KOPT-K1 (cell line): ENCODE measurements around the gene CLEC10A.
"Not testable (repeated sequence)": the region's sequence is repeated elsewhere in the genome, so short reads cannot be mapped to it uniquely, and the experiment has no call there.

Source experiments
- H3K27ac ChIP-seq: fragments of 200-600 bp; sonication (generic); 2 replicates; pipeline ENCODE4 v1.5.1; 2016; ENCODE audit warnings: antibody characterized with exemption, mild to moderate bottlenecking, low read depth, low read length; ENCODE audit not compliant: poor library complexity, severe bottlenecking
- H3K36me3 ChIP-seq: fragments of 200-600 bp; sonication (generic); 2 replicates; pipeline ENCODE4 v1.5.1; 2017; ENCODE audit warnings: antibody characterized with exemption, mild to moderate bottlenecking, low read length, moderate library complexity; ENCODE audit not compliant: insufficient read depth
- H3K9me3 ChIP-seq: fragments of 200-600 bp; sonication (generic); 2 replicates; pipeline ENCODE4 v1.5.1; 2017; ENCODE audit warnings: antibody characterized with exemption, low read length, mild to moderate bottlenecking; ENCODE audit not compliant: insufficient read depth, poor library complexity, severe bottlenecking

The CLEC10A gene

GRCh38 chr17:7095625-7096024 lies 15.6 kb upstream of the CLEC10A start:
- Histone ChIP-seq H3K36me3 (no peaks in the 10 kb centered on the region), H3K27ac (no peak overlapping the region), H3K9me3 (no peaks in the 10 kb centered on the region)

GRCh38 chr17:7094652-7095019 lies 14.6 kb upstream of the CLEC10A start:
- H3K9me3 ChIP-seq: no peaks in the 10 kb centered on the region
- H3K36me3 ChIP-seq: no peaks in the 10 kb centered on the region
- no peak overlapping the region for H3K27ac ChIP-seq

GRCh38 chr17:7091311-7092005 lies 11.4 kb upstream of the CLEC10A start:
- H3K9me3 ChIP-seq, H3K36me3 ChIP-seq, H3K27ac ChIP-seq: not testable (repeated sequence)

DNA sequence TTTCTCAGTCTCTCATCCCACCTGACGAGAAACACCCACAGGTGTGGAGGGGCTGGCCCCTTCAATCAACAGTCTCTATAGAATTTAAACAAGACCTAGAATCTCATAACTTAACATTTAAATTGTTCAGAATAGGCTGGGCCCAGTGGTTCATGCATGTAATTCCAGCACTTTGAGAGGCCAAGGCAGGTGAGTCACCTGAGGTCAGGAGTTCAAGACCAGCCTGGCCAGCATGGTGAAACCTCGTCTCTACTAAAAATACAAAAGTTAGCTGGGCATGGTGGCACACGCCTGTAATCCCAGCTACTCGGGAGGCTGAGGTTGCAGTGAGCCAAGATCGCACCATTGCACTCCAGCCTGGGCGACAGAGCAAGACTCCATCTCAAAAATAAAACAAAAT lies 9.5 kb upstream of the CLEC10A start:
- not testable (repeated sequence) for H3K27ac ChIP-seq, H3K36me3 ChIP-seq, H3K9me3 ChIP-seq

- H3K36me3 ChIP-seq, H3K27ac ChIP-seq, H3K9me3 ChIP-seq: not testable (repeated sequence)
Observed at GRCh38 chr17:7088442-7088841, 8.4 kb upstream of the CLEC10A start.

GRCh38 chr17:7084088-7084487 lies 4.0 kb upstream of the CLEC10A start:
- Histone ChIP-seq H3K27ac (no peak overlapping the region), H3K36me3 (no peaks in the 10 kb centered on the region), H3K9me3 (no peaks in the 10 kb centered on the region)

- Histone ChIP-seq H3K36me3 (no peaks in the 10 kb centered on the region), H3K9me3 (no peaks in the 10 kb centered on the region), H3K27ac (no peak overlapping the region)
Observed at GRCh38 chr17:7083592-7083991, 3.5 kb upstream of the CLEC10A start.

GRCh38 chr17:7081341-7082062 lies 1.5 kb upstream of the CLEC10A start:
- no peaks in the 10 kb centered on the region for H3K36me3 ChIP-seq
- H3K27ac ChIP-seq: no peak overlapping the region
- no peaks in the 10 kb centered on the region for H3K9me3 ChIP-seq

DNA sequence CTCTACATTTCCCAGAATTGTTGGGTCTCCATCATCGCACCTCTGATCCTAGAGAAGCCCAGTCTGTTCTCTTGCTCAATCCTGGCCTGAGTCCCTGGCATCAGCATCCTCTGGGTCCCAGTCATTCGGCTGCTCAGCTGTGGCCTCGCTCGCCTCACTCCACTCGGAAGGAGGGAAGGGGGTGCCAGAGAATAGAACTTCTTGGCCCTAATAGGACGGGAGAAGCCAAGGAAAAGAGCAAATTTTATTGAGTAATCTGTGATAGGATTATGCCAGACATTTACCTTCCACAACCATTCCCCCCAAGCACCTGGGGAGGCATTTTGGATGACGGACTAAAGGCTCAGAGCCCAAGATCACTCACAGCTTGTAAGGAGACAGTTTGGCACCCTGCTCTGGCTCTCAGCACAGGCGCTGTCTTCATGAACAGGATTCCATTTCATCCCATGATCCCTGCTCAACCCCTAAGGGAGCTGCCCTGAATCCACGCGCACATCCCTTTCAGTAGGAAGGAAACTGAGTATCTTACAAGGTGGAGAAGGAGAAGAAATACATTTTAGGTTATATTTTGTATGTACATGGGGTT lies 498 bp upstream of the CLEC10A start:
- Histone ChIP-seq H3K27ac (no peak overlapping the region), H3K36me3 (no peaks in the 10 kb centered on the region), H3K9me3 (no peaks in the 10 kb centered on the region)

DNA sequence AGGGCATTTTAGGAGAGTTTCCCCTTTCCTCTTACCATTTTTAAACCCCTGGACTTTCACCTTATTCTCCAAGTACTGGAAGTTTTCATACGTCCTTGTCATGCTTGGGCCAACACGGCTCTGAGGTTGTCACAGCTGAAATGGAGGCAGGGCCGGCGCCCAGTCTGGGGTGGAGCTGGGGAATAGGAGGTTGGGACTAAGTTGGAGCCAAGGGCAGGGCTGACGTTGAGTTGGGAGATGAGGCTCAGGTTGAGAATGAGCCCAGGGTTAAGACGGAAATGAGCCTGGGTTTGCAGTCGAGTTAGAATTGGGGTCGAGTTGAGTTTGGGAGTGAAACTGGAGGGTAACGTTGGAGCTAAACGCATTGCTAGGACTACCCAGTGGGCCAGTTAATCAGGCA lies 1.3 kb downstream of the CLEC10A start:
- Histone ChIP-seq H3K9me3 (no peaks in the 10 kb centered on the region), H3K27ac (no peak overlapping the region)

DNA sequence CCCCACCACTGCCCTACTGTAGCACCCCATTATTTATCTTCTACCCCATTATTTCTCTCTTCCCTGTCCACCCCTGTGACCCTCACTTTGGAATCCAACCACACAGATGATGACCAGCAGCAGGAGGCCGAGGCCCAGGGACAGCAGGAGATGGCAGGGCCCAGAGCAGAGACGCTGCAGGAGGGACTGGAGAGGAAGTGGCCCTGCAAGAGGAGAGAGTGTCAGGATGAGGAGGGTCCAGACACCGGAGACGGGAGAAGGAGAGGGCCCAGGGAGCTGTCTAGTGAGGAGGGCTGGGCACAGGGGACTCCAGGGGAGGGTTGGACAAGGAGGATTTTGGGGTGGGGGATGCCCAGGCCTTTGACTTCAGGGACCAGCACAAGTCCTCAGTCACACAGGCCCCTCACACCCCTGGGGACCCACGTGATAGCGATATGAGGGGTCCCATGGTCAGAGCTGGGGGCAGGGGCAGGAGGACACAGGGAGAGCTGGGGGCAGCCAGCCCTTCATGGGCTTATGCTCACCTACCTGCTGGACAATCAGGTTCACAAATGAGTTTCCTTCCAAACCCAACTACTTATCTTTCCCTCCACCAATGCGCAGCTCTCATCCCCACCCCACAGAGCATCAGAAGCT lies 2.0 kb downstream of the CLEC10A start:
- Histone ChIP-seq H3K36me3 (no peaks in the 10 kb centered on the region), H3K27ac (no peak overlapping the region), H3K9me3 (no peaks in the 10 kb centered on the region)

More for the DNA sequence above, 1.3 kb downstream of the CLEC10A start:
- no peaks in the 10 kb centered on the region for H3K36me3 ChIP-seq

DNA sequence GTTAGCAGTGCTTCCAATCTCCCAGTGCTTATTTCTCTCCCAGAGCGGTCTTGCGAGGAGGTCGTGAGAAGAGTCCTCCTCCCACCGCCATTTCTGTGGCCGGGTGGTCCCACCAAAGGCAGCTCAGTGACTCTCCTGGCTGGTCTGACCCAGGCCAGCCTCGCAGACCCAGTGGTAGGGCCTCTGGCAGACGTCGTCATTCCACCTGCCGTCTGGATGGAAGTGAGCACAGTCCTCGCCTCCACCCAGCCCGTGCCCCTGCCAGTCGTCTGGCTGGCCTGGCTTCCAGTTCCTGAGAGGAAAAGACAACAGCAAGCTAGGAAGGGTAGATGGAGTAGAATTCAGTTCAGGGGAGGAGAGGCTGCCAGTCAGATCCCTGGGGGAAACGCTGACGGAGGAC lies 5.1 kb downstream of the CLEC10A start:
- H3K27ac ChIP-seq: no peak overlapping the region
- no peaks in the 10 kb centered on the region for H3K36me3 ChIP-seq
- no peaks in the 10 kb centered on the region for H3K9me3 ChIP-seq

- H3K27ac ChIP-seq: no peak overlapping the region
- H3K36me3 ChIP-seq: no peaks in the 10 kb centered on the region
- H3K9me3 ChIP-seq: peaks cover 14% of the 10 kb centered on the region
Observed at GRCh38 chr17:7072406-7072805, 7.6 kb downstream of the CLEC10A start.

- Histone ChIP-seq H3K27ac (no peak overlapping the region), H3K36me3 (no peaks in the 10 kb centered on the region), H3K9me3 (peaks cover 14% of the 10 kb centered on the region)
Observed at GRCh38 chr17:7070712-7071111, 9.3 kb downstream of the CLEC10A start.

DNA sequence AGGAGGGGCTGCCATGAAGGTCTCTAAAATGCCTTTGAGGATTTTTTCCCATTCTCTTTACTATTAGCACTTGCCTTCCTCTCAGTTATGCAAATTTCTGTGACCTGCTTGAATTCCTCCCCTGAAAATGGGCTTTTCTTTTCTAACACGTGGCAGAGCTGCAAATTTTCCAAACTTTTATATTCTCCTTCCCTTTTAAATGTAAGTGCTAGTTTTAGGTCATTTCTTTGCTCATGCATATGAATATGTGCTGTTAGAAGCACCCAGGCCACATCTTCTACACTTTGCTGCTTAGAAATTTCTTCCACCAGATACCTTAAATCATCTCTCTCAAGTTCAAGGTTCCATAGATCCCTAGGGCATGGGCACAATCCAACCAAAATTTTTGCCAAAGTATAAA lies 11.8 kb downstream of the CLEC10A start:
- H3K27ac ChIP-seq: no peak overlapping the region
- peaks cover 14% of the 10 kb centered on the region for H3K9me3 ChIP-seq
- no peaks in the 10 kb centered on the region for H3K36me3 ChIP-seq
